Panc1 (cell line): ENCODE measurements around the gene CDCA4. TPM values are rescaled to one million over a fixed set of nuclear protein-coding genes. Genes with fewer than 3 reads are reported as not detected.

ENCODE experiments used
- ATAC-seq: fragments of 200-7000 bp; cut with Tn5 transposase; 2 replicates; pipeline ENCODE4 v1.9.1; 2020; ENCODE audit warnings: mild to moderate bottlenecking, moderate library complexity
- BruUV-seq: library from RNA; stranded (reverse); fragments of 400-500 nt; replicated peaks from 2 replicates; lab custom pipeline; 2021; lab: Mats Ljungman, UMichigan
- CTCF ChIA-PET: fragments of 300-600 bp; sonication (Branson Sonifier 250); formaldehyde crosslinking; loops from one replicate; lab custom pipeline; 2022; ENCODE audit warnings: antibody characterized with exemption; lab: Charles Lee
- POLR2A ChIA-PET: fragments of 300-600 bp; sonication (Branson Sonifier 250); formaldehyde crosslinking; loops from one replicate; lab custom pipeline; 2022; ENCODE audit warnings: antibody characterized with exemption; lab: Charles Lee
- DNase-seq: peaks from one replicate; pipeline ENCODE4 v3.0.0-alpha.2; 2010; ENCODE audit warnings: low read depth, low spot score
- H3K27ac ChIP-seq: 2 replicates; pipeline ENCODE4 v1.5.1; 2011; ENCODE audit warnings: mild to moderate bottlenecking, low read length, inconsistent platforms
- H3K27me3 ChIP-seq: fragments of 200-500 bp; sonication (Bioruptor generic); 2 replicates; pipeline ENCODE4 v1.6.0; 2014; ENCODE audit warnings: low read length, inconsistent platforms; ENCODE audit not compliant: control insufficient read depth, insufficient read depth
- H3K36me3 ChIP-seq: fragments of 200-500 bp; sonication (Bioruptor generic); 2 replicates; pipeline ENCODE4 v1.5.1; 2014; ENCODE audit warnings: inconsistent platforms, mild to moderate bottlenecking, low read length, moderate library complexity; ENCODE audit not compliant: control insufficient read depth, insufficient read depth
- H3K4me1 ChIP-seq: 2 replicates; pipeline ENCODE4 v1.5.1; 2011; ENCODE audit warnings: inconsistent platforms, mild to moderate bottlenecking, low read length, moderate library complexity; ENCODE audit not compliant: control insufficient read depth, insufficient read depth
- H3K4me3 ChIP-seq, 2 experiments: 2 replicates each; pipeline ENCODE4 v1.5.1; 2011 to 2012; ENCODE audit warnings: low read depth in 2 of 2, low read length in 2 of 2, mild to moderate bottlenecking in 2 of 2, inconsistent platforms in 1 of 2, moderate library complexity in 1 of 2
- H3K9me3 ChIP-seq: fragments of 200-500 bp; sonication (Bioruptor generic); 2 replicates; pipeline ENCODE4 v1.5.1; 2014; ENCODE audit warnings: low read depth, mild to moderate bottlenecking, inconsistent platforms, low read length, moderate library complexity; ENCODE audit not compliant: control insufficient read depth, insufficient read depth
- CTCF ChIP-seq: fragments of 450-650 bp; IDR thresholded peaks from 2 replicates; pipeline ENCODE4 v1.5.1; 2017; ENCODE audit warnings: mild to moderate bottlenecking
- POLR2AphosphoS5 ChIP-seq: IDR thresholded peaks from 2 replicates; pipeline ENCODE4 v1.6.1; 2012; ENCODE audit warnings: mild to moderate bottlenecking, low read depth, low read length, moderate library complexity
- REST ChIP-seq, 2 experiments: IDR thresholded peaks; 2 replicates each; pipeline ENCODE4 v1.6.1; 2011 to 2012; ENCODE audit warnings: low read depth in 2 of 2, control low read depth in 1 of 2, low read length in 1 of 2, mild to moderate bottlenecking in 1 of 2, moderate library complexity in 1 of 2; ENCODE audit not compliant: insufficient read depth in 1 of 2
- SIN3A ChIP-seq: IDR thresholded peaks from 2 replicates; pipeline ENCODE4 v1.6.1; 2012; ENCODE audit warnings: low read depth, mild to moderate bottlenecking, low read length, moderate library complexity, borderline replicate concordance; ENCODE audit not compliant: insufficient read depth
- TCF7L2 ChIP-seq: IDR thresholded peaks from 2 replicates; pipeline ENCODE4 v1.6.1; 2011; ENCODE audit warnings: mild to moderate bottlenecking, low read depth, low read length, inconsistent platforms
- in situ Hi-C: cut with HindIII; loops from 2 replicates; pipeline ENCODE4 v1.10.0; 2016; ENCODE audit warnings: low sequenced_read_pairs, low pct_unique_long_range_greater_than_20kb
- intact Hi-C: fragments of 100-400 bp; cut with micrococcal nuclease; formaldehyde crosslinking; loops from one replicate; pipeline ENCODE4 v1.10.0; 2022; ENCODE audit not compliant: unreplicated experiment
- total RNA-seq: library from RNA; stranded (reverse); gene quantifications from one replicate; pipeline ENCODE4 v1.2.1, GENCODE V29; 2021; ENCODE audit not compliant: unreplicated experiment

Gene CDCA4
- total RNA-seq, 1 experiment from 2014 or later = 39.9 TPM

- in situ Hi-C loops (no loop called here), intact Hi-C loops (loop anchor here (5.0 kb wide), 1 partner anchor 77 kb away; no protein-coding TSS in a partner anchor)
- POLR2A ChIA-PET = interaction anchor here (0.6 kb wide), 2 partner anchors 165 to 232 kb away, joined by 3 read pairs; no protein-coding TSS in a partner anchor
- TF ChIP-seq CTCF (no peak), REST (IDR thresholded peaks at IDR 0.05; ENCODE audit: insufficient read depth in 1 of 2, low read depth in 2 of 2, low read length in 1 of 2) (no peak), POLR2AphosphoS5 (peak; percentile 64), TCF7L2 (no peak), SIN3A (peak; percentile 70; the same call in 1 of the 2 replicates)
- ATAC-seq (peak; percentile 39), DNase-seq (no peak)
- CTCF ChIA-PET = interaction anchor here (0.6 to 0.8 kb wide), 3 partner anchors 74 to 96 kb away, joined by 3 to 6 read pairs (median 3); no protein-coding TSS in a partner anchor
- Histone ChIP-seq H3K27me3 (no peaks in the 10 kb centered on the region), H3K4me1 (peaks cover 64% of the 10 kb centered on the region), H3K36me3 (no peaks in the 10 kb centered on the region), H3K9me3 (no peaks in the 10 kb centered on the region), H3K27ac (peak overlapping the region; percentile 93), H3K4me3 (peak overlapping the region; percentile 65 to 77)
- no TSS peak for BruUV-seq
These were observed 50.4 kb downstream of the CDCA4 start for GRCh38 chr14:104970231-104971068.

GRCh38 chr14:104969741-104970230 lies 51.1 kb downstream of the CDCA4 start:
- no peaks in the 10 kb centered on the region for H3K36me3 ChIP-seq
- in situ Hi-C loops = no loop called here
- intact Hi-C loops = loop anchor here (5.0 kb wide), 2 partner anchors 72 to 78 kb away; no protein-coding TSS in a partner anchor
- H3K9me3 ChIP-seq = no peaks in the 10 kb centered on the region
- H3K4me1 ChIP-seq = peaks cover 58% of the 10 kb centered on the region
- ChIA-PET CTCF (interaction anchor here (0.6 to 0.8 kb wide), 2 partner anchors 73 to 95 kb away, joined by 3 to 6 read pairs; no protein-coding TSS in a partner anchor), POLR2A (interaction anchor here (0.7 kb wide), 1 partner anchor 49 kb away, joined by 3 read pairs; no protein-coding TSS in a partner anchor)
- DNase-seq (no peak), ATAC-seq (no peak)
- no peak for TF ChIP-seq TCF7L2
- TF ChIP-seq SIN3A = no peak
- no peak for TF ChIP-seq CTCF
- no peak for TF ChIP-seq REST (IDR thresholded peaks at IDR 0.05; ENCODE audit: insufficient read depth in 1 of 2, low read depth in 2 of 2, low read length in 1 of 2)
- TF ChIP-seq POLR2AphosphoS5 = no peak
- H3K27ac ChIP-seq = peak overlapping the region; percentile 93
- H3K27me3 ChIP-seq = no peaks in the 10 kb centered on the region
- peak overlapping the region; percentile 65 to 77 for H3K4me3 ChIP-seq
- TSS peak; percentile 45 for BruUV-seq
